Motor neuron (in vitro differentiated cells): ENCODE measurements around the gene ZNF821. TPM values are rescaled to one million over a fixed set of nuclear protein-coding genes. Genes with fewer than 3 reads are reported as not detected.
"Not testable (repeated sequence)": the region's sequence is repeated elsewhere in the genome, so short reads cannot be mapped to it uniquely, and the experiment has no call there.

ENCODE experiments used
- ATAC-seq, 8 experiments: fragments of 200-7000 bp; cut with Tn5 transposase; replicated peaks in 6 of 8; 2 replicates each; pipeline ENCODE4 v1.8.0; 2021; ENCODE audit warnings: mild to moderate bottlenecking in 8 of 8, moderate library complexity in 8 of 8
- H3K27ac ChIP-seq, 2 donors: fragments of 250-450 bp; sonication (Bioruptor Pico); 2 replicates each; pipeline ENCODE4 v1.9.0; 2021; ENCODE audit warnings: antibody characterized with exemption in 2 of 2, mild to moderate bottlenecking in 2 of 2, moderate library complexity in 1 of 2
- H3K4me1 ChIP-seq, 2 donors: fragments of 250-450 bp; sonication (Bioruptor Pico); replicated peaks in 1 of 2; 2 replicates each; pipeline ENCODE4 v1.6.1; 2021; ENCODE audit warnings: antibody characterized with exemption in 2 of 2, mild to moderate bottlenecking in 2 of 2, moderate library complexity in 1 of 2
- H3K4me3 ChIP-seq, 5 donors: fragments of 250-450 bp; sonication (Bioruptor Pico); 2 replicates each; pipeline ENCODE4 v1.9.0; 2021; ENCODE audit warnings: antibody characterized with exemption in 5 of 5, mild to moderate bottlenecking in 5 of 5, moderate library complexity in 4 of 5
- WGBS, 10 experiments: fragments of 450-650 bp; shearing (Covaris generic); methylation state at CpG; one replicate each; pipeline ENCODE4 v1.0.0; 2022; 5-methylcytosine and 5-hydroxymethylcytosine counted together
- in situ Hi-C, 9 experiments: fragments of 400-800 bp; cut with MboI; loops; one replicate each; pipeline ENCODE4 v1.15.0; 2021; ENCODE audit warnings: low sequenced_read_pairs in 9 of 9, low pct_unique_long_range_greater_than_20kb in 2 of 9; ENCODE audit not compliant: unreplicated experiment in 9 of 9
- total RNA-seq, 8 experiments: library from RNA; unstranded; fragments of 300-600 nt; gene quantifications; 2 replicates each; pipeline versions ENCODE4 v1.2.3 to v1.2.4, GENCODE V29; 2022

The ZNF821 gene
- total RNA-seq, 8 experiments from 2014 or later = 3.2 to 28.6 (median 20.7) TPM

- Histone ChIP-seq H3K4me3 (no peak overlapping the region), H3K4me1 (no peaks in the 10 kb centered on the region), H3K27ac (no peak overlapping the region)
- ATAC-seq = no peak
- in situ Hi-C loops = no loop called here
- WGBS, 10 experiments = 89 to 100% (median 98%) methylated on average over 2 to 8 of the region's 11 CpGs
Measured at GRCh38 chr16:71916397-71916920, 32.5 kb upstream of the ZNF821 start.

- H3K4me3 ChIP-seq = no peak overlapping the region
- 88 to 100% (median 100%) methylated on average over 1 to 2 of the region's 2 CpGs; no CpG with 5 or more reads in 1 of the 10 experiments for WGBS, 10 experiments
- in situ Hi-C loops = no loop called here
- ATAC-seq = no peak
- no peak overlapping the region for H3K27ac ChIP-seq
- no peaks in the 10 kb centered on the region for H3K4me1 ChIP-seq
Measured at GRCh38 chr16:71915350-71915749, 31.4 kb upstream of the ZNF821 start.

GRCh38 chr16:71914802-71915201, 30.8 kb upstream of the ZNF821 start:
- in situ Hi-C loops = no loop called here
- H3K4me1 ChIP-seq = no peaks in the 10 kb centered on the region
- no peak overlapping the region for H3K4me3 ChIP-seq
- no peak for ATAC-seq
- H3K27ac ChIP-seq = no peak overlapping the region
- 27 to 100% (median 91%) methylated on average over 1 to 2 of the region's 2 CpGs; no CpG with 5 or more reads in 2 of the 10 experiments for WGBS, 10 experiments

- ATAC-seq = no peak
- Histone ChIP-seq H3K4me3 (no peak overlapping the region), H3K27ac (no peak overlapping the region), H3K4me1 (no peaks in the 10 kb centered on the region)
- in situ Hi-C loops = no loop called here
- 90 to 100% (median 100%) methylated on average over 2 to 6 of the region's 6 CpGs for WGBS, 10 experiments
Measured at GRCh38 chr16:71912534-71913275, 28.7 kb upstream of the ZNF821 start.

GRCh38 chr16:71911121-71911520, 27.1 kb upstream of the ZNF821 start:
- Histone ChIP-seq H3K4me1 (no peaks in the 10 kb centered on the region), H3K27ac (no peak overlapping the region), H3K4me3 (no peak overlapping the region)
- WGBS, 10 experiments = 87 to 100% (median 99%) methylated on average over 1 to 6 of the region's 7 CpGs
- ATAC-seq = no peak
- in situ Hi-C loops = no loop called here

- WGBS, 10 experiments = 22 to 100% (median 86%) methylated on average over 2 to 6 of the region's 6 CpGs; no CpG with 5 or more reads in 1 of the 10 experiments
- H3K4me1 ChIP-seq, ATAC-seq, H3K4me3 ChIP-seq, in situ Hi-C loops, H3K27ac ChIP-seq: not testable (repeated sequence)
Measured at GRCh38 chr16:71905765-71906164, 21.8 kb upstream of the ZNF821 start.

- in situ Hi-C loops = no loop called here
- no peaks in the 10 kb centered on the region for H3K4me1 ChIP-seq
- WGBS, 10 experiments = 67 to 100% (median 83%) methylated on average over 1 to 8 of the region's 9 CpGs; no CpG with 5 or more reads in 3 of the 10 experiments
- no peak for ATAC-seq
- H3K27ac ChIP-seq = no peak overlapping the region
- no peak overlapping the region for H3K4me3 ChIP-seq
Measured at GRCh38 chr16:71904239-71904638, 20.3 kb upstream of the ZNF821 start.

GRCh38 chr16:71903608-71904007, 19.6 kb upstream of the ZNF821 start:
- in situ Hi-C loops = no loop called here
- no peak for ATAC-seq
- Histone ChIP-seq H3K4me1 (no peaks in the 10 kb centered on the region), H3K4me3 (no peak overlapping the region), H3K27ac (no peak overlapping the region)
- 83 to 100% (median 100%) methylated on average over 1 to 2 of the region's 2 CpGs for WGBS, 10 experiments

- 83 to 100% (median 97%) methylated on average over 3 to 5 of the region's 5 CpGs for WGBS, 10 experiments
- ATAC-seq = no peak
- in situ Hi-C loops = no loop called here
- Histone ChIP-seq H3K27ac (no peak overlapping the region), H3K4me3 (no peak overlapping the region), H3K4me1 (no peaks in the 10 kb centered on the region)
Measured at GRCh38 chr16:71902656-71903365, 18.8 kb upstream of the ZNF821 start.

- 88 to 100% (median 95%) methylated on average over 1 to 4 of the region's 4 CpGs; no CpG with 5 or more reads in 2 of the 10 experiments for WGBS, 10 experiments
- in situ Hi-C loops = no loop called here
- no peak overlapping the region for H3K4me3 ChIP-seq
- ATAC-seq = no peak
- H3K27ac ChIP-seq = no peak overlapping the region
- peaks cover 6 to 7% of the 10 kb centered on the region in 2 donors for H3K4me1 ChIP-seq
Measured at GRCh38 chr16:71899171-71899570, 15.2 kb upstream of the ZNF821 start.

- H3K27ac ChIP-seq = no peak overlapping the region
- peaks cover 6 to 7% of the 10 kb centered on the region in 2 donors for H3K4me1 ChIP-seq
Measured at GRCh38 chr16:71896764-71897368, 12.9 kb upstream of the ZNF821 start.

GRCh38 chr16:71895679-71896365, 11.8 kb upstream of the ZNF821 start:
- 0 to 3% (median 0%) methylated on average over 1 to 13 of the region's 44 CpGs; no CpG with 5 or more reads in 1 of the 10 experiments for WGBS, 10 experiments
- H3K4me1 ChIP-seq = peaks cover 6 to 7% of the 10 kb centered on the region in 2 donors
- H3K4me3 ChIP-seq = peak overlapping the region; percentile 67 to 90 (median 82)
- peak; percentile 11 to 37 (median 20) for ATAC-seq
- H3K27ac ChIP-seq = peak overlapping the region; percentile 93 to 94
- in situ Hi-C loops = no loop called here

More at GRCh38 chr16:71896764-71897368, 12.9 kb upstream of the ZNF821 start:
- no peak for ATAC-seq
- peak overlapping the region; percentile 67 to 90 (median 82) for H3K4me3 ChIP-seq
- WGBS, 10 experiments = 22 to 77% (median 50%) methylated on average over 2 to 9 of the region's 15 CpGs
- in situ Hi-C loops = no loop called here
